Lung (tissue), 12 donors: ENCODE data around the gene COL6A3. TPM values are rescaled to one million over a fixed set of nuclear protein-coding genes. Genes with fewer than 3 reads are reported as not detected.

ENCODE experiments used
- ATAC-seq: fragments of 200-7000 bp; cut with Tn5 transposase; one replicate; pipeline ENCODE4 v1.9.1; 2020; ENCODE audit warnings: moderate number of reproducible peaks; ENCODE audit not compliant: insufficient read depth, low FRiP score
- DNase-seq, 3 donors: peaks; one replicate each; pipeline ENCODE4 v3.0.0-alpha.2; 2013 to 2017
- H3K27ac ChIP-seq, 2 donors: one replicate each; pipeline ENCODE4 v1.5.1; 2013; ENCODE audit warnings: mild to moderate bottlenecking in 2 of 2, moderate library complexity in 2 of 2, control low read depth in 1 of 2, inconsistent platforms in 1 of 2, low read depth in 1 of 2, low read length in 1 of 2
- H3K27me3 ChIP-seq, 3 donors: one replicate each; pipeline ENCODE4 v1.5.1; 2013; ENCODE audit warnings: low read length in 2 of 3; ENCODE audit not compliant: control insufficient read depth in 3 of 3, insufficient read depth in 3 of 3
- H3K36me3 ChIP-seq, 4 donors: one replicate each; pipeline ENCODE4 v1.5.1; 2013; ENCODE audit warnings: low read length in 4 of 4, mild to moderate bottlenecking in 1 of 4, moderate library complexity in 1 of 4; ENCODE audit not compliant: control insufficient read depth in 4 of 4, insufficient read depth in 4 of 4
- H3K4me1 ChIP-seq, 5 donors: one replicate each; pipeline ENCODE4 v1.5.1; 2013; ENCODE audit warnings: low read length in 5 of 5, mild to moderate bottlenecking in 2 of 5, moderate library complexity in 1 of 5; ENCODE audit not compliant: control insufficient read depth in 5 of 5, insufficient read depth in 5 of 5
- H3K4me3 ChIP-seq: one replicate; pipeline ENCODE4 v1.5.1; 2013; ENCODE audit warnings: mild to moderate bottlenecking, control low read depth, moderate library complexity
- H3K9ac ChIP-seq, 2 donors: one replicate each; pipeline ENCODE4 v1.5.1; 2013; ENCODE audit warnings: low read length in 2 of 2, control low read depth in 1 of 2; ENCODE audit not compliant: insufficient read depth in 1 of 2
- H3K9me3 ChIP-seq, 4 donors: one replicate each; pipeline ENCODE4 v1.5.1; 2013; ENCODE audit warnings: low read length in 3 of 4, mild to moderate bottlenecking in 1 of 4, moderate library complexity in 1 of 4; ENCODE audit not compliant: control insufficient read depth in 4 of 4, insufficient read depth in 3 of 4
- CTCF ChIP-seq: IDR thresholded peaks from 2 replicates; pipeline ENCODE4 v1.5.1; 2012; ENCODE audit warnings: mild to moderate bottlenecking; ENCODE audit errors: control extremely low read depth, extremely low read depth
- WGBS, 2 donors: extraction: QIAGEN DNeasy Blood & Tissue Kit; methylation state at CpG; one replicate each; pipeline ENCODE4 v1.1.7; 2013; 5-methylcytosine and 5-hydroxymethylcytosine counted together
- polyA plus RNA-seq, 2 donors: library from polyadenylated mRNA; stranded (reverse); fragments of 200-250 nt; gene quantifications; one replicate each; pipeline ENCODE4 v1.2.1, GENCODE V29; 2013
- total RNA-seq, 2 donors: library from RNA; depleted of rRNA in 1 of 2; stranded (reverse); fragments of >200 nt in 1 of 2; gene quantifications; one replicate each; pipeline ENCODE4 v1.2.1, GENCODE V29; 2014 to 2021
- donor health status: control.
- donor health status: control.
- donor health status: Bipolar disorder and iron deficiency.
- donor health status: healthy.
- donor health status: DM: yes; HTN: yes; CAD: no.

Gene COL6A3
- total and polyA plus RNA-seq, 4 donors: 36.4 to 548 (median 277) TPM

DNA sequence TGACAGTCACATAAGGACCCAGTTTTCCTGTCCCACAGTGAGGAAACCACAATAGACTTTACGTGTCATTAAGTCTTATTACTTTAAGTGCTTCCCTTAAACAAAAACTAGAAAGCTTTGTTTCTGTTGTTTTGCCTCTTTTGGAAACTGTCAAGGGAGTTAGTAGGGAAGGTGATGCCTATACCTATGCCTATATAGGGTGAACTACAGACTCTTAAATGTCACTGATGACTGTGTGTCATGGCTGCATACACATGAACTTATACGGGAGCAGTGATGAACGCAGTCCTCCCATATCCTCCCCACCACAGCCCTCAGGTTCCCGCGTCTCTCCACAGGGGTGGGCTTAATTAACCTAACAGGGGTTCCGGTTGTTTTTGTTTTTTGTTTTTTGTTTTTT is 97.6 kb downstream of the COL6A3 start:
- Histone ChIP-seq H3K4me3 (no peak overlapping the region), H3K27ac (peak overlapping the region; percentile 53 to 92), H3K9ac (peak overlapping the region in 1 of 2 donors; percentile 63), H3K4me1 (peaks cover 0 to 42% (median 24%) of the 10 kb centered on the region in 5 donors), H3K27me3 (no peaks in the 10 kb centered on the region), H3K36me3 (peaks cover 0 to 2% (median under 1%) of the 10 kb centered on the region in 4 donors), H3K9me3 (no peaks in the 10 kb centered on the region)
- DNase-seq (no peak), ATAC-seq (no peak)
- WGBS, 2 donors: 77 to 82% methylated on average over 6 of the region's 6 CpGs
- TF ChIP-seq CTCF: no peak

GRCh38 chr2:237315829-237316225 is 98.1 kb downstream of the COL6A3 start:
- ATAC-seq (no peak), DNase-seq (peak in 2 of 3 donors; percentile 73 to 78)
- Histone ChIP-seq H3K36me3 (no peaks in the 10 kb centered on the region), H3K4me1 (peaks cover 0 to 37% (median 24%) of the 10 kb centered on the region in 5 donors), H3K27me3 (no peaks in the 10 kb centered on the region), H3K9me3 (no peaks in the 10 kb centered on the region), H3K27ac (peak overlapping the region; percentile 53 to 92), H3K9ac (peak overlapping the region in 1 of 2 donors; percentile 63), H3K4me3 (no peak overlapping the region)
- TF ChIP-seq CTCF: no peak
- whole genome bisulfite sequencing, 2 donors: 47 to 66% methylated on average over 6 of the region's 6 CpGs

- Histone ChIP-seq H3K4me3 (no peak overlapping the region), H3K9ac (peak overlapping the region in 1 of 2 donors; percentile 23), H3K36me3 (no peaks in the 10 kb centered on the region), H3K27me3 (no peaks in the 10 kb centered on the region), H3K9me3 (no peaks in the 10 kb centered on the region), H3K27ac (peak overlapping the region; percentile 43 to 92), H3K4me1 (peaks cover 0 to 36% (median 24%) of the 10 kb centered on the region in 5 donors)
- ATAC-seq (peak; percentile 81), DNase-seq (peak; percentile 96 to 99 (median 98))
- no peak for TF ChIP-seq CTCF
- WGBS, 2 donors: 35 to 54% methylated on average over 14 of the region's 14 CpGs
These were observed 98.7 kb downstream of the COL6A3 start for GRCh38 chr2:237315170-237315828.
